H1 (cell line): ENCODE results near the gene RNGTT. TPM values are rescaled to one million over a fixed set of nuclear protein-coding genes. Genes with fewer than 3 reads are reported as not detected.

Experiments
- CTCF ChIA-PET: fragments of 300-600 bp; sonication (Branson Sonifier 250); formaldehyde crosslinking; loops from one replicate; lab custom pipeline; 2021; ENCODE audit not compliant: partially characterized antibody; lab: Charles Lee
- POLR2A ChIA-PET: fragments of 300-600 bp; sonication (Branson Sonifier 250); formaldehyde crosslinking; loops from one replicate; lab custom pipeline; 2021; ENCODE audit warnings: inconsistent platforms; ENCODE audit not compliant: partially characterized antibody; lab: Charles Lee
- DNase-seq, 2 experiments: peaks; one replicate each; pipeline versions ENCODE4 v3.0.0 to v3.0.0-alpha.2; 2010 to 2022; ENCODE audit warnings: low spot score in 2 of 2, low read depth in 1 of 2, mixed read lengths in 1 of 2
- FAIRE-seq: peaks from 2 replicates; lab custom pipeline; 2011; peaks lifted over from hg19 to GRCh38; lab: Jason Lieb, UNC
- H2AFZ ChIP-seq: 2 replicates; pipeline ENCODE4 v1.8.1; 2012; ENCODE audit warnings: low read length, inconsistent platforms
- H2AK5ac ChIP-seq: 2 replicates; pipeline ENCODE4 v1.6.1; 2013; ENCODE audit warnings: low read depth, low read length
- H2BK120ac ChIP-seq: replicated peaks from 2 replicates; pipeline ENCODE3; 2013; ENCODE audit warnings: low read depth, low read length, inconsistent platforms
- H2BK12ac ChIP-seq: 2 replicates; pipeline ENCODE4 v1.6.1; 2013; ENCODE audit warnings: low read depth, low read length
- H2BK15ac ChIP-seq: 2 replicates; pipeline ENCODE4 v1.6.1; 2013; ENCODE audit warnings: low read length
- H2BK20ac ChIP-seq: 2 replicates; pipeline ENCODE4 v1.6.1; 2013; ENCODE audit warnings: low read length
- H2BK5ac ChIP-seq: 2 replicates; pipeline ENCODE4 v1.6.1; 2013; ENCODE audit warnings: low read depth, low read length
- H3K14ac ChIP-seq: 2 replicates; pipeline ENCODE4 v1.6.1; 2013; ENCODE audit warnings: inconsistent platforms; ENCODE audit not compliant: insufficient read length
- H3K18ac ChIP-seq: 2 replicates; pipeline ENCODE4 v1.6.1; 2013; ENCODE audit warnings: low read length; ENCODE audit errors: extremely low read depth
- H3K23ac ChIP-seq: 2 replicates; pipeline ENCODE4 v1.6.1; 2013; ENCODE audit warnings: inconsistent platforms; ENCODE audit not compliant: insufficient read length
- H3K23me2 ChIP-seq: 2 replicates; pipeline ENCODE4 v1.6.1; 2013; ENCODE audit warnings: low read depth, low read length
- H3K27ac ChIP-seq: 2 replicates; pipeline ENCODE4 v1.6.1; 2011; ENCODE audit warnings: low read depth, low read length, inconsistent platforms
- H3K27me3 ChIP-seq, 4 experiments: replicated peaks in 1 of 4; 1 replicate in 1 of 4; 2 replicates in 3 of 4; pipeline versions ENCODE4 v1.6.1 to v1.8.1; 2011 to 2013; ENCODE audit warnings: low read length in 3 of 4, mild to moderate bottlenecking in 3 of 4, inconsistent platforms in 2 of 4, mixed read lengths in 2 of 4, moderate library complexity in 1 of 4; ENCODE audit not compliant: control insufficient read depth in 3 of 4, insufficient read depth in 3 of 4; ENCODE audit errors: extremely low read depth in 1 of 4
- H3K36me3 ChIP-seq, 4 experiments: 2 replicates each; pipeline versions ENCODE4 v1.6.1 to v1.8.1; 2011 to 2013; ENCODE audit warnings: mild to moderate bottlenecking in 4 of 4, low read length in 3 of 4, moderate library complexity in 2 of 4, control low read depth in 1 of 4, inconsistent platforms in 1 of 4; ENCODE audit not compliant: insufficient read depth in 4 of 4, control insufficient read depth in 2 of 4
- H3K4ac ChIP-seq: replicated peaks from 2 replicates; pipeline ENCODE3; 2013; ENCODE audit warnings: low read length, low read depth, mixed read lengths, inconsistent platforms; ENCODE audit not compliant: insufficient read length
- H3K4me1 ChIP-seq, 4 experiments: replicated peaks in 1 of 4; 1 replicate in 1 of 4; 2 replicates in 3 of 4; pipeline versions ENCODE4 v1.6.1 to v1.8.1; 2011 to 2013; ENCODE audit warnings: low read length in 3 of 4, inconsistent platforms in 2 of 4, mixed read lengths in 1 of 4; ENCODE audit not compliant: insufficient read depth in 4 of 4, control insufficient read depth in 3 of 4
- H3K4me2 ChIP-seq, 2 experiments: 2 replicates each; pipeline versions ENCODE4 v1.6.1 to v1.8.1; 2011 to 2013; ENCODE audit warnings: low read depth in 2 of 2, low read length in 2 of 2, control low read depth in 1 of 2, inconsistent platforms in 1 of 2, mild to moderate bottlenecking in 1 of 2; ENCODE audit not compliant: insufficient read depth in 1 of 2
- H3K4me3 ChIP-seq, 4 experiments: fragments of 200-600, 300-600 bp in 1 of 4; sonication (generic), shearing (Covaris generic), sonication (Bioruptor Twin) in 1 of 4; 2 replicates each; pipeline versions ENCODE4 v1.5.1 to v1.8.1; 2011 to 2016; ENCODE audit warnings: low read length in 4 of 4, low read depth in 3 of 4, control low read depth in 2 of 4, inconsistent platforms in 2 of 4, mild to moderate bottlenecking in 2 of 4, mixed read lengths in 1 of 4, moderate library complexity in 1 of 4; ENCODE audit not compliant: insufficient read depth in 2 of 4; ENCODE audit errors: extremely low read depth in 1 of 4
- H3K56ac ChIP-seq: replicated peaks from 2 replicates; pipeline ENCODE3; 2013; ENCODE audit warnings: low read depth, mild to moderate bottlenecking, mixed read lengths, low read length, inconsistent platforms; ENCODE audit not compliant: insufficient read length
- H3K79me1 ChIP-seq: 2 replicates; pipeline ENCODE4 v1.6.1; 2013; ENCODE audit warnings: low read depth, low read length, control low read depth
- H3K79me2 ChIP-seq, 2 experiments: 2 replicates each; pipeline versions ENCODE4 v1.6.1 to v1.8.1; 2012 to 2013; ENCODE audit warnings: low read length in 2 of 2, mild to moderate bottlenecking in 2 of 2, inconsistent platforms in 1 of 2; ENCODE audit not compliant: insufficient read depth in 2 of 2, control insufficient read depth in 1 of 2
- H3K9ac ChIP-seq, 4 experiments: replicated peaks in 1 of 4; 1 replicate in 1 of 4; 2 replicates in 3 of 4; pipeline versions ENCODE4 v1.6.1 to v1.8.1; 2011 to 2013; ENCODE audit warnings: low read depth in 3 of 4, low read length in 3 of 4, control low read depth in 2 of 4, mild to moderate bottlenecking in 2 of 4, moderate library complexity in 2 of 4, inconsistent platforms in 1 of 4; ENCODE audit errors: extremely low read depth in 1 of 4
- H3K9me3 ChIP-seq, 2 experiments: 2 replicates each; pipeline versions ENCODE4 v1.6.1 to v1.8.1; 2012 to 2013; ENCODE audit warnings: mild to moderate bottlenecking in 2 of 2, moderate library complexity in 2 of 2, control low read depth in 1 of 2, inconsistent platforms in 1 of 2, low read depth in 1 of 2, low read length in 1 of 2, mixed read lengths in 1 of 2; ENCODE audit not compliant: insufficient read depth in 2 of 2
- H4K20me1 ChIP-seq, 2 experiments: replicated peaks in 1 of 2; 2 replicates each; pipeline versions ENCODE3 to v1.8.1; 2011 to 2013; ENCODE audit warnings: inconsistent platforms in 2 of 2, low read length in 2 of 2, mild to moderate bottlenecking in 1 of 2; ENCODE audit not compliant: insufficient read depth in 2 of 2, control insufficient read depth in 1 of 2
- H4K5ac ChIP-seq: 2 replicates; pipeline ENCODE4 v1.6.1; 2013; ENCODE audit warnings: low read length, low read depth, mixed read lengths, inconsistent platforms; ENCODE audit not compliant: insufficient read length
- H4K8ac ChIP-seq: 2 replicates; pipeline ENCODE4 v1.8.0; 2013; ENCODE audit warnings: mild to moderate bottlenecking, moderate library complexity, low read length, inconsistent platforms; ENCODE audit not compliant: insufficient read depth; ENCODE audit errors: extremely low read depth
- H4K91ac ChIP-seq: replicated peaks from 2 replicates; pipeline ENCODE3; 2013; ENCODE audit warnings: low read length, mixed read lengths, inconsistent platforms; ENCODE audit not compliant: insufficient read length
- CHD1 ChIP-seq: IDR thresholded peaks from 2 replicates; pipeline ENCODE4 v1.6.1; 2012; ENCODE audit warnings: low read depth, low read length, improper control_type of control experiment
- CHD2 ChIP-seq: IDR thresholded peaks from 2 replicates; pipeline ENCODE4 v1.6.1; 2012; ENCODE audit warnings: low read length, improper control_type of control experiment
- POLR2A ChIP-seq, 2 experiments: IDR thresholded peaks; 1 replicate in 1 of 2; 2 replicates in 1 of 2; pipeline ENCODE4 v1.6.1; 2011; ENCODE audit warnings: low read depth in 2 of 2, low read length in 2 of 2, mild to moderate bottlenecking in 2 of 2; ENCODE audit errors: control extremely low read depth in 1 of 2
- SP1 ChIP-seq: IDR thresholded peaks from 2 replicates; pipeline ENCODE4 v1.6.1; 2011; ENCODE audit warnings: low read depth, low read length
- SP2 ChIP-seq: IDR thresholded peaks from 2 replicates; pipeline ENCODE4 v1.6.1; 2012; ENCODE audit warnings: mild to moderate bottlenecking, low read length, inconsistent platforms
- WGBS, 2 experiments: shearing (Covaris generic) in 1 of 2; methylation state at CpG; one replicate each; pipeline versions ENCODE4 v1.1.6 to v1.1.7; 2013 to 2015; ENCODE audit warnings: low lambda C conversion rate in 2 of 2, mixed read lengths in 2 of 2, inconsistent platforms in 1 of 2, low coverage in 1 of 2, missing lambda C conversion rate in 1 of 2; ENCODE audit not compliant: insufficient replicate concordance in 2 of 2, insufficient coverage in 1 of 2, insufficient read length in 1 of 2; ENCODE audit errors: extremely low coverage in 1 of 2, missing lambda C conversion rate in 1 of 2; 5-methylcytosine and 5-hydroxymethylcytosine counted together
- polyA plus RNA-seq, 7 experiments: library from polyadenylated mRNA; depleted of rRNA in 3 of 7; stranded (reverse) in 5 of 7; unstranded in 2 of 7; fragments of >200 nt in 5 of 7; fragments of 200-250 nt in 2 of 7; gene quantifications; 1 replicate in 5 of 7; 2 replicates in 1 of 7; 4 replicates in 1 of 7; pipeline versions ENCODE4 v1.2.1 to v1.2.3, GENCODE V29; 2011 to 2013; ENCODE audit warnings: missing spikeins in 2 of 7, mixed read lengths in 2 of 7
- total RNA-seq: library from RNA; stranded (reverse); fragmentation: NEBNext Ultra II Directional; extraction: Animal tissue kit (Norgen Biotek cat#: 25700); gene quantifications from 2 replicates; pipeline ENCODE4 v1.2.1, GENCODE V29; 2021

The RNGTT gene
- total and polyA plus RNA-seq, 2 of the 8 experiments (the other 6 are each of a cell fraction or from before 2014, with no cell fraction given): 3.6 to 21.2 TPM

GRCh38 chr6:88698661-88699060, 264.8 kb downstream of the RNGTT start:
- CTCF ChIA-PET: interaction anchor here (1.1 kb wide), 1 partner anchor 69 kb away, joined by 3 read pairs; no protein-coding TSS in a partner anchor
- FAIRE-seq: no peak

More at GRCh38 chr6:88698661-88699060, 264.8 kb downstream of the RNGTT start:
- Histone ChIP-seq H4K20me1 (no peaks in the 10 kb centered on the region), H3K4me3 (no peak overlapping the region), H2BK5ac (no peak overlapping the region), H3K56ac (no peak overlapping the region), H3K9ac (no peak overlapping the region), H4K91ac (no peak overlapping the region), H3K4ac (no peak overlapping the region), H4K8ac (no peak overlapping the region), H3K18ac (no peak overlapping the region), H2AFZ (no peak overlapping the region), H3K4me1 (no peaks in the 10 kb centered on the region), H3K14ac (no peak overlapping the region), H3K4me2 (no peak overlapping the region), H2BK12ac (no peak overlapping the region), H3K9me3 (no peaks in the 10 kb centered on the region), H2AK5ac (no peak overlapping the region), H2BK120ac (no peak overlapping the region), H4K5ac (no peak overlapping the region), H2BK15ac (no peak overlapping the region), H3K23me2 (no peaks in the 10 kb centered on the region), H3K79me2 (no peaks in the 10 kb centered on the region), H3K27me3 (no peaks in the 10 kb centered on the region), H3K23ac (no peak overlapping the region), H2BK20ac (no peak overlapping the region), H3K79me1 (no peaks in the 10 kb centered on the region), H3K27ac (no peak overlapping the region), H3K36me3 (no peaks in the 10 kb centered on the region; a peak in 1 of 8 replicates)
- no peak for DNase-seq
- POLR2A ChIA-PET: no interaction called here
- no peak for TF ChIP-seq CHD2
- no peak for TF ChIP-seq SP2
- no peak for TF ChIP-seq CHD1
- no peak for TF ChIP-seq POLR2A (IDR thresholded peaks at IDR 0.05; ENCODE audit: control extremely low read depth in 1 of 2, low read depth in 2 of 2, low read length in 2 of 2)
- TF ChIP-seq SP1: no peak
- WGBS, 2 experiments: 88% methylated on average over 5 of the region's 5 CpGs; no CpG with 5 or more reads in 1 of the 2 experiments
